Measurements from ENCODE around the gene MAPK8IP3.

The MAPK8IP3 gene

DNA sequence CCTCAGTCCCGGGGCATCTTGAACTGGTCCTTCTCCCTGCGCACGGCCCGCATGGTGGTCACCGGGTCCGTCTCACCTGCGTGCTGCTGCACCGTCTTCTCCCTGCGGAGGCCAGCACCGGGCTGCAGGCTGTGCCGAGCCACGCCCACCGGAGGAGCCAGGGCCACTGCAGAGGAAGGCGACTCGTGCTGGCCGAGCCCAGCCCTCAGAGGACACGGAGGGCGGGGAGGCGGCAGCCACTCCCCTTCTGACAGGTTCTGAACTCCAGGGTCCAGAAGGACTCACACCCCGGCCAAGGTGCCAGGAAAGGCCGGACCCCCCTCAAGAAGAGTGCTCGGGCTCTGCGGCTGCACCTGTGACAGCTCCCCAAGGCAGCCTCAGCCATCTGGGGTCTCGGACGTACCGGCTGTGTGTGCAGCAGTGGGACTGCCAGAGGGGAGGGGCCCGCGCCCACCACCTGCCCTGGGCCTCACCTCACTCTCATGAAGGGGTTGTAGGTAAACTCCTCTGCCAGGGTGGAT, 103.3 kb downstream of the MAPK8IP3 start:
- DNase-seq (ENCODE audit: low read depth, low spot score): peak; percentile 55

GRCh38 chr16:1810106-1810505, 104.1 kb downstream of the MAPK8IP3 start:
- DNase-seq (ENCODE audit: low read depth, low spot score): no peak

DNA sequence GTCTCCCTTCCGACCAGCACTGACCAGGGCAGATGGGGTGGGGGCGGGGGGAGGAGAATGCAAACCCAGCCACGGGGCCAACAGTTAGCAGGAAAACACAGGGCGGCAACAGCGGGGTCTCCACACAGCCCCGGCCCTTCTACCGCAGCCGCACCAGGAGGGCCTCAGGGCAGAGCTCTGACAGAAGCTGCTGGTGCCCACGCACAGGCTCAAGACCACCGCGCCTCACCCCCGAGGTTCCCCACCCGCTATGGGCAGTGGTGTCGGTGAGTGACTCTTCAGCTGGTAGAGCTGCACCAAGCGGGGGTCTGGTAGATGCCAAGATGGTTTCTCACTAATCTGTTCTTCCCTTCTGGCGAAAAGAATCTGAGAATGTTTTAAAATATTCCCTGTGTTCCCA, 104.5 kb downstream of the MAPK8IP3 start:
- DNase-seq (ENCODE audit: low read depth, low spot score): no peak

DNA sequence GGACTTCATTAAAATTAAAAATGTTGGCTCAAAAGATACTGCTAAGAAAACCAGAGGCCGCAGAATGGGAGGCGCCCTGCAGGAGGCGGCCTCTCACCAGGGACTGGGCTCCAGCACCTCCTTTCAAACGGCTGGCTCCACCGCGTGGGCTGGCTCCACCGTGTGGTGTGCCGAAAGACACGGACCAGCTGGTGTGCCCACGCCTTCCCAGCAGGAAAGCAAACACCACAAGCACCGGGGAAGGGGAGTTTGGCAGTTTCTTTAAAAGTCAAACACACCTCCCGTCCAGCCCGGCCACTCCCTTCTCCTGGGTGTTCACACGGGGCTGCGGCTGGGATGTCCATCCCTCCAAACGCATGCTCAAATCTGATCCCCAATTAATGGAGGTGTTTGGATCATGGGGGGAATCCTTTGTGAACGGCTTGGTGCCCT, 106.8 kb downstream of the MAPK8IP3 start:
- DNase-seq (ENCODE audit: low read depth, low spot score): peak; percentile 53

- no peak for DNase-seq (ENCODE audit: low read depth, low spot score)
Observed at GRCh38 chr16:1815461-1815860, 109.5 kb downstream of the MAPK8IP3 start.

- no peak for DNase-seq (ENCODE audit: low read depth, low spot score)
Observed at GRCh38 chr16:1816396-1817275, 110.6 kb downstream of the MAPK8IP3 start.

GRCh38 chr16:1817276-1817589, 111.2 kb downstream of the MAPK8IP3 start:
- no peak for DNase-seq (ENCODE audit: low read depth, low spot score)

- DNase-seq (ENCODE audit: low read depth, low spot score): no peak
Observed at GRCh38 chr16:1817716-1818115, 111.7 kb downstream of the MAPK8IP3 start.

- no peak for DNase-seq (ENCODE audit: low read depth, low spot score)
Observed at GRCh38 chr16:1818204-1818872, 112.3 kb downstream of the MAPK8IP3 start.

GRCh38 chr16:1818873-1819525, 113.0 kb downstream of the MAPK8IP3 start:
- no peak for DNase-seq (ENCODE audit: low read depth, low spot score)

- no peak for DNase-seq (ENCODE audit: low read depth, low spot score)
Observed at GRCh38 chr16:1819611-1820010, 113.6 kb downstream of the MAPK8IP3 start.
